Endothelial cell of umbilical vein (primary cell): ENCODE data around the gene DCAF6. TPM values are rescaled to one million over a fixed set of nuclear protein-coding genes. Genes with fewer than 3 reads are reported as not detected.

ENCODE experiments used
- BruUV-seq: library from RNA; stranded (reverse); fragments of 400-500 nt; replicated peaks from 2 replicates; lab custom pipeline; 2021; lab: Mats Ljungman, UMichigan
- CTCF ChIA-PET: fragments of 300-600, 350-600 bp; sonication (Branson Sonifier 250); formaldehyde crosslinking; loops from one replicate; lab custom pipeline; 2021; ENCODE audit warnings: antibody characterized with exemption, inconsistent platforms; lab: Charles Lee
- POLR2A ChIA-PET: fragments of 300-600, 350-600 bp; sonication (Branson Sonifier 250); formaldehyde crosslinking; loops from one replicate; lab custom pipeline; 2021; ENCODE audit warnings: antibody characterized with exemption, inconsistent platforms; lab: Charles Lee
- DNase-seq: peaks from one replicate; pipeline ENCODE4 v3.0.0-alpha.2; 2011; ENCODE audit warnings: low read depth, low spot score
- FAIRE-seq: peaks from 2 replicates; lab custom pipeline; 2011; peaks lifted over from hg19 to GRCh38; lab: Jason Lieb, UNC
- H2AFZ ChIP-seq: 2 replicates; pipeline ENCODE4 v1.6.0; 2012; ENCODE audit warnings: low read depth, low read length, control low read depth, inconsistent platforms
- H3K27ac ChIP-seq: 2 replicates; pipeline ENCODE4 v1.5.1; 2011; ENCODE audit warnings: low read depth, mild to moderate bottlenecking, control low read depth, low read length, moderate library complexity; ENCODE audit not compliant: insufficient read depth
- H3K27me3 ChIP-seq, 2 experiments: 2 replicates each; pipeline versions ENCODE4 v1.6.0 to v1.6.1; 2011; ENCODE audit warnings: low read length in 2 of 2, mixed read lengths in 1 of 2; ENCODE audit not compliant: control insufficient read depth in 2 of 2, insufficient read depth in 2 of 2
- H3K36me3 ChIP-seq, 2 experiments: 2 replicates in 1 of 2; 3 replicates in 1 of 2; pipeline ENCODE4 v1.5.1; 2011; ENCODE audit warnings: low read length in 2 of 2, mild to moderate bottlenecking in 1 of 2, moderate library complexity in 1 of 2; ENCODE audit not compliant: control insufficient read depth in 2 of 2, insufficient read depth in 2 of 2; ENCODE audit errors: extremely low read depth in 1 of 2
- H3K4me1 ChIP-seq: 3 replicates; pipeline ENCODE4 v1.5.1; 2011; ENCODE audit warnings: mild to moderate bottlenecking, low read length; ENCODE audit not compliant: control insufficient read depth, insufficient read depth; ENCODE audit errors: extremely low read depth
- H3K4me2 ChIP-seq: 2 replicates; pipeline ENCODE4 v1.6.1; 2011; ENCODE audit warnings: low read length, control low read depth, mixed read lengths; ENCODE audit not compliant: insufficient read depth
- H3K4me3 ChIP-seq, 3 experiments: fragments of 200-600 bp in 1 of 3; sonication (generic), shearing (Covaris generic) in 1 of 3; replicated peaks in 1 of 3; 2 replicates each; pipeline ENCODE4 v1.5.1; 2011 to 2016; ENCODE audit warnings: control low read depth in 3 of 3, low read length in 3 of 3, mild to moderate bottlenecking in 2 of 3, inconsistent platforms in 1 of 3, low read depth in 1 of 3, moderate library complexity in 1 of 3; ENCODE audit not compliant: insufficient read depth in 1 of 3
- H3K79me2 ChIP-seq: 2 replicates; pipeline ENCODE4 v1.6.0; 2012; ENCODE audit warnings: low read length, inconsistent platforms; ENCODE audit not compliant: control insufficient read depth, insufficient read depth
- H3K9ac ChIP-seq: replicated peaks from 2 replicates; pipeline ENCODE3; 2011; ENCODE audit warnings: low read length, control low read depth; ENCODE audit not compliant: insufficient read depth; ENCODE audit errors: extremely low read depth
- H3K9me1 ChIP-seq: replicated peaks from 3 replicates; pipeline ENCODE4 v1.6.0; 2011; ENCODE audit warnings: mild to moderate bottlenecking, low read length; ENCODE audit not compliant: control insufficient read depth, insufficient read depth; ENCODE audit errors: extremely low read depth
- H3K9me3 ChIP-seq: replicated peaks from 2 replicates; pipeline ENCODE4 v1.5.1; 2012; ENCODE audit warnings: low read length, inconsistent platforms; ENCODE audit not compliant: control insufficient read depth, insufficient read depth
- H4K20me1 ChIP-seq: replicated peaks from 2 replicates; pipeline ENCODE3; 2011; ENCODE audit warnings: mild to moderate bottlenecking, low read length; ENCODE audit not compliant: control insufficient read depth, insufficient read depth; ENCODE audit errors: extremely low read depth
- EZH2 ChIP-seq: IDR thresholded peaks from 2 replicates; pipeline ENCODE4 v1.6.1; 2012; ENCODE audit warnings: borderline replicate concordance, low read depth, mild to moderate bottlenecking, moderate library complexity, low read length, inconsistent platforms; ENCODE audit not compliant: severe bottlenecking
- FOS ChIP-seq: IDR thresholded peaks from 2 replicates; pipeline ENCODE4 v1.6.1; 2011; ENCODE audit warnings: mild to moderate bottlenecking, low read length, moderate library complexity, borderline replicate concordance; ENCODE audit not compliant: insufficient read depth
- GATA2 ChIP-seq: IDR thresholded peaks from 2 replicates; pipeline ENCODE4 v1.7.0; 2011; ENCODE audit warnings: low read depth, mild to moderate bottlenecking, moderate library complexity, mixed read lengths, low read length; ENCODE audit not compliant: insufficient read length, insufficient read depth
- JUN ChIP-seq: IDR thresholded peaks from 2 replicates; pipeline ENCODE4 v1.6.1; 2011; ENCODE audit warnings: borderline replicate concordance, low read depth; ENCODE audit not compliant: insufficient read length, insufficient read depth
- MYC ChIP-seq: IDR thresholded peaks from one replicate; pipeline ENCODE4 v1.6.1; 2011; ENCODE audit warnings: mild to moderate bottlenecking, low read depth, low read length
- POLR2A ChIP-seq: IDR thresholded peaks from 2 replicates; pipeline ENCODE4 v1.6.1; 2012; ENCODE audit warnings: low read depth, mild to moderate bottlenecking, control low read depth, low read length
- POLR2AphosphoS5 ChIP-seq: IDR thresholded peaks from 2 replicates; pipeline ENCODE4 v1.6.1; 2012; ENCODE audit warnings: low read depth, mild to moderate bottlenecking, control low read depth, low read length, moderate library complexity; ENCODE audit not compliant: insufficient read depth
- dilution Hi-C: fragments of 300-500 bp; cut with MboI; formaldehyde crosslinking; loops from one replicate; pipeline ENCODE4 v1.15.0; 2019; ENCODE audit warnings: low sequenced_read_pairs; ENCODE audit not compliant: extremely low pct_ligation_motif_present
- intact Hi-C: fragments of 100-400 bp; cut with micrococcal nuclease; formaldehyde crosslinking; loops from one replicate; pipeline ENCODE4 v1.10.0; 2022
- polyA plus RNA-seq, 4 experiments: library from polyadenylated mRNA; depleted of rRNA in 3 of 4; stranded (reverse) in 3 of 4; unstranded in 1 of 4; fragments of >200 nt; gene quantifications; 2 replicates each; pipeline versions ENCODE4 v1.2.1 to v1.2.3, GENCODE V29; 2011 to 2012; ENCODE audit warnings: missing spikeins in 1 of 4
- total RNA-seq: library from RNA; stranded (reverse); gene quantifications from 2 replicates; pipeline ENCODE4 v1.2.3, GENCODE V29; 2021
- TF ChIP-seq, protein P1 (sequence below), 2 donors: IDR thresholded peaks; 1 replicate in 1 of 2; 2 replicates in 1 of 2; pipeline ENCODE4 v1.5.1; 2011; ENCODE audit warnings: low read length in 2 of 2, mild to moderate bottlenecking in 2 of 2, moderate library complexity in 2 of 2, control low read depth in 1 of 2, inconsistent platforms in 1 of 2, low read depth in 1 of 2; ENCODE audit not compliant: insufficient read depth in 1 of 2; ENCODE audit errors: extremely low read depth in 1 of 2
- TF ChIP-seq, protein P2 (sequence below): IDR thresholded peaks from 2 replicates; pipeline ENCODE4 v1.6.1; 2011; ENCODE audit not compliant: insufficient read depth, insufficient read length

DCAF6 gene
- total and polyA plus RNA-seq, 2 donors (not counting 3 experiments of a cell fraction or from before 2014, with no cell fraction given) = 28.6 to 39.4 TPM

DNA sequence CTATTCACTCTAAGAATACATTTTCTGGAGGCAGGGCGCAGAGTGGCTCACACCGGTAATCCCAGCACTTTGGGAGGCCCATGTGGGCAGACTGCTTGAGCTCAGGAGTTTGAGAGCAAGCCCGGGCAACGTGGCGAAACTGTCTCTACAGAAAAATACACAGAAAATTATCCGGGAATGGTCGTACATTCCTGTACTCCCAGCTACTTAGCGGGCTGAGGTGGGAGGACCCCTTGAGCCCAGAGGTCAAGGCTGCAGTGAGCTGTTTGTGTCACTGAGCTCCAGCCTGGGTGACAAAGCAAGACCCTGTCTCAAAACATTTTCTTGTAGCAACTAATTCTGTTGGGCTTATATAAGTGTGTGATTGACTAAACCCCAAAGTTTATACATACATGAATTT is 169.8 kb downstream of the DCAF6 start:
- no peak overlapping the region for H3K27ac ChIP-seq
- ChIA-PET CTCF (interaction anchor here (1.3 to 1.8 kb wide), 2 partner anchors 21 to 24 kb away, joined by 3 to 9 read pairs; no protein-coding TSS in a partner anchor), POLR2A (no interaction called here)
- H3K9me1 ChIP-seq = no peaks in the 10 kb centered on the region
- no peak for TF ChIP-seq EZH2
- TF ChIP-seq FOS = no peak
- no peak for TF ChIP-seq POLR2A
- no peak for TF ChIP-seq POLR2AphosphoS5
- TF ChIP-seq, protein P1, sequence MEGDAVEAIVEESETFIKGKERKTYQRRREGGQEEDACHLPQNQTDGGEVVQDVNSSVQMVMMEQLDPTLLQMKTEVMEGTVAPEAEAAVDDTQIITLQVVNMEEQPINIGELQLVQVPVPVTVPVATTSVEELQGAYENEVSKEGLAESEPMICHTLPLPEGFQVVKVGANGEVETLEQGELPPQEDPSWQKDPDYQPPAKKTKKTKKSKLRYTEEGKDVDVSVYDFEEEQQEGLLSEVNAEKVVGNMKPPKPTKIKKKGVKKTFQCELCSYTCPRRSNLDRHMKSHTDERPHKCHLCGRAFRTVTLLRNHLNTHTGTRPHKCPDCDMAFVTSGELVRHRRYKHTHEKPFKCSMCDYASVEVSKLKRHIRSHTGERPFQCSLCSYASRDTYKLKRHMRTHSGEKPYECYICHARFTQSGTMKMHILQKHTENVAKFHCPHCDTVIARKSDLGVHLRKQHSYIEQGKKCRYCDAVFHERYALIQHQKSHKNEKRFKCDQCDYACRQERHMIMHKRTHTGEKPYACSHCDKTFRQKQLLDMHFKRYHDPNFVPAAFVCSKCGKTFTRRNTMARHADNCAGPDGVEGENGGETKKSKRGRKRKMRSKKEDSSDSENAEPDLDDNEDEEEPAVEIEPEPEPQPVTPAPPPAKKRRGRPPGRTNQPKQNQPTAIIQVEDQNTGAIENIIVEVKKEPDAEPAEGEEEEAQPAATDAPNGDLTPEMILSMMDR (IDR thresholded peaks at IDR 0.05; ENCODE audit: extremely low read depth in 1 of 2, insufficient read depth in 1 of 2, low read depth in 1 of 2, low read length in 2 of 2) = no peak
- TF ChIP-seq JUN = no peak
- no peak for TF ChIP-seq MYC
- no peak for TF ChIP-seq GATA2
- TF ChIP-seq, protein P2, sequence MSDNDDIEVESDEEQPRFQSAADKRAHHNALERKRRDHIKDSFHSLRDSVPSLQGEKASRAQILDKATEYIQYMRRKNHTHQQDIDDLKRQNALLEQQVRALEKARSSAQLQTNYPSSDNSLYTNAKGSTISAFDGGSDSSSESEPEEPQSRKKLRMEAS = no peak
- H3K79me2 ChIP-seq = no peaks in the 10 kb centered on the region
- H3K9me3 ChIP-seq = no peaks in the 10 kb centered on the region
- H3K9ac ChIP-seq = no peak overlapping the region
- H2AFZ ChIP-seq = no peak overlapping the region
- dilution Hi-C loops = no loop called here
- FAIRE-seq (no peak), DNase-seq (no peak)
- H3K36me3 ChIP-seq = peaks cover 0 to 6% of the 10 kb centered on the region in 2 experiments
- H3K4me2 ChIP-seq = no peak overlapping the region
- no peaks in the 10 kb centered on the region for H3K27me3 ChIP-seq
- intact Hi-C loops = no loop called here
- no TSS peak for BruUV-seq
- H3K4me3 ChIP-seq = no peak overlapping the region
- no peaks in the 10 kb centered on the region for H3K4me1 ChIP-seq
- H4K20me1 ChIP-seq = no peaks in the 10 kb centered on the region
